HepG2 (cell line): ENCODE results near the gene GRM4. TPM values are rescaled to one million over a fixed set of nuclear protein-coding genes. Genes with fewer than 3 reads are reported as not detected.

Experiments
- DNMT3B ChIP-seq: conservative IDR thresholded peaks from 2 replicates; pipeline ENCODE4 v1.6.1; 2016; ENCODE audit warnings: missing biosample characterization, control low read depth
- HIVEP1 ChIP-seq: sonication (generic); formaldehyde crosslinking; IDR thresholded peaks from 2 replicates; pipeline ENCODE4 v1.4.0; 2020; ENCODE audit warnings: mild to moderate bottlenecking, missing genetic modification reagents
- KLF6 ChIP-seq: IDR thresholded peaks from 2 replicates; pipeline ENCODE4 v1.8.0; 2016; ENCODE audit warnings: missing biosample characterization, missing genetic modification reagents
- MAFF ChIP-seq: IDR thresholded peaks from 2 replicates; pipeline ENCODE4 v1.6.1; 2011; ENCODE audit warnings: low read depth, low read length, improper control_type of control experiment
- MXD1 ChIP-seq: sonication (generic); formaldehyde crosslinking; IDR thresholded peaks from 2 replicates; pipeline ENCODE4 v1.4.0; 2020; ENCODE audit warnings: mild to moderate bottlenecking, missing genetic modification reagents
- PAWR ChIP-seq: sonication (generic); formaldehyde crosslinking; IDR thresholded peaks from 2 replicates; pipeline ENCODE4 v1.4.0; 2020; ENCODE audit warnings: missing genetic modification reagents, mild to moderate bottlenecking, borderline replicate concordance
- RAD21 ChIP-seq: fragments of 450-650 bp; formaldehyde crosslinking; IDR thresholded peaks from 2 replicates; pipeline ENCODE4 v1.5.0; 2020; ENCODE audit warnings: mild to moderate bottlenecking
- SOX6 ChIP-seq, 2 experiments: fragments of 450-650 bp in 1 of 2; sonication (generic) in 1 of 2; formaldehyde crosslinking in 1 of 2; IDR thresholded peaks; 2 replicates each; pipeline versions ENCODE4 v1.4.0 to v1.6.1; 2017 to 2020; ENCODE audit warnings: antibody characterized with exemption in 1 of 2, mild to moderate bottlenecking in 1 of 2, missing genetic modification reagents in 1 of 2
- SRSF9 ChIP-seq: fragments of 200-400 bp; formaldehyde crosslinking; IDR thresholded peaks from 2 replicates; pipeline ENCODE4 v1.6.1; 2018; ENCODE audit warnings: borderline replicate concordance, mild to moderate bottlenecking, low read depth, low read length; ENCODE audit not compliant: insufficient read depth, poor library complexity, severe bottlenecking
- TFDP1 ChIP-seq: IDR thresholded peaks from 2 replicates; pipeline ENCODE4 v1.6.1; 2016; ENCODE audit warnings: missing compliant biosample characterization, missing genetic modification reagents, borderline replicate concordance
- U2AF1 ChIP-seq: fragments of 200-400 bp; formaldehyde crosslinking; optimal IDR thresholded peaks from 2 replicates; pipeline ENCODE3; 2017; ENCODE audit warnings: mild to moderate bottlenecking, low read depth, low read length
- ZBTB8A ChIP-seq: sonication (generic); formaldehyde crosslinking; IDR thresholded peaks from 2 replicates; pipeline ENCODE4 v1.4.0; 2020; ENCODE audit warnings: mild to moderate bottlenecking, low read depth, missing genetic modification reagents, borderline replicate concordance
- ZFY ChIP-seq: sonication (generic); formaldehyde crosslinking; IDR thresholded peaks from 2 replicates; pipeline ENCODE4 v1.4.0; 2020; ENCODE audit warnings: missing genetic modification reagents
- ZMAT3 ChIP-seq: sonication (generic); formaldehyde crosslinking; conservative IDR thresholded peaks from 2 replicates; pipeline ENCODE4 v1.7.0; 2021; ENCODE audit warnings: missing genetic modification reagents
- ZNF274 ChIP-seq: sonication (generic); formaldehyde crosslinking; IDR thresholded peaks from 2 replicates; pipeline ENCODE4 v1.5.1; 2020; ENCODE audit warnings: mild to moderate bottlenecking, missing genetic modification reagents
- ZNF343 ChIP-seq: sonication (generic); formaldehyde crosslinking; IDR thresholded peaks from 2 replicates; pipeline ENCODE4 v1.4.0; 2020; ENCODE audit warnings: mild to moderate bottlenecking, missing genetic modification reagents
- ZNF768 ChIP-seq: sonication (generic); formaldehyde crosslinking; IDR thresholded peaks from 2 replicates; pipeline ENCODE4 v1.4.0; 2020; ENCODE audit warnings: missing genetic modification reagents
- polyA plus RNA-seq, 8 experiments: library from polyadenylated mRNA; depleted of rRNA in 3 of 8; stranded (reverse) in 7 of 8; unstranded in 1 of 8; fragments of >200 nt; fragmentation: Illumina TruSeq in 4 of 8; extraction: Trizol in 4 of 8; gene quantifications; 2 replicates each; pipeline versions ENCODE4 v1.2.1 to v1.2.3, GENCODE V29; 2011 to 2016; ENCODE audit warnings: low read depth in 4 of 8, missing spikeins in 1 of 8, mixed read lengths in 1 of 8; ENCODE audit not compliant: insufficient read depth in 1 of 8
- total RNA-seq, 5 experiments: library from RNA; depleted of rRNA; stranded (reverse); fragments of >200 nt; fragmentation: Illumina TruSeq; extraction: Trizol; gene quantifications; 2 replicates each; pipeline ENCODE4 v1.2.3, GENCODE V29; 2016; ENCODE audit warnings: low read depth in 1 of 5
- TF ChIP-seq, protein P1 (sequence below): sonication (generic); formaldehyde crosslinking; IDR thresholded peaks from 2 replicates; pipeline ENCODE4 v1.4.0; 2020; ENCODE audit warnings: missing genetic modification reagents, borderline replicate concordance
- TF ChIP-seq, protein P2 (sequence below): sonication (generic); formaldehyde crosslinking; IDR thresholded peaks from 2 replicates; pipeline ENCODE4 v1.8.1; 2022; ENCODE audit warnings: mild to moderate bottlenecking, missing genetic modification reagents
- TF ChIP-seq, protein P3 (sequence below): sonication (generic); formaldehyde crosslinking; IDR thresholded peaks from 2 replicates; pipeline ENCODE4 v1.4.0; 2020; ENCODE audit warnings: missing genetic modification reagents, borderline replicate concordance
- TF ChIP-seq, protein P4 (sequence below): sonication (generic); formaldehyde crosslinking; IDR thresholded peaks from 2 replicates; pipeline ENCODE4 v1.4.0; 2020; ENCODE audit warnings: mild to moderate bottlenecking, low read depth, missing genetic modification reagents

GRM4 gene
- total and polyA plus RNA-seq, 2 of the 13 experiments (the other 11 are each of a cell fraction or from before 2014, with no cell fraction given): not detected

DNA sequence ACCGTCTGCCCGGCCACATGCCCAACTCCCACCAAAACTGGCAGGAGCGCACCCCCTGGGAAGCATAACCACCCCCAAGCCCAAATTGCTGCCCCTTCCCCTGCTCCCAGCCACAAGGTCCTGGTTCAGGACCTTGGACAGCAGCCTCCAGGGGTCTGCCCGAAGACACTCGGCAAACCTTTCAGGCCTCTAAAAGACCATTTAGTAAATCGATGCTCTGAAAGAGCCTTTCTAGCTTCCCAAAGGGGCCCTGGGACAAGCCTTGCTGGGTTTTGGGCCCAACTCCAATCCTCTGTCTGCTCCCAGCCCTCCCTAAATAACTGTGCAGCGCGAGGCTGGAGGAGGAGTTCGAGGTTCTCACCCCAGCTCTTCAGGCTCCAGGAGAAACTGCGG lies 30.5 kb downstream of the GRM4 start (continued):
- TF ChIP-seq, protein P1, sequence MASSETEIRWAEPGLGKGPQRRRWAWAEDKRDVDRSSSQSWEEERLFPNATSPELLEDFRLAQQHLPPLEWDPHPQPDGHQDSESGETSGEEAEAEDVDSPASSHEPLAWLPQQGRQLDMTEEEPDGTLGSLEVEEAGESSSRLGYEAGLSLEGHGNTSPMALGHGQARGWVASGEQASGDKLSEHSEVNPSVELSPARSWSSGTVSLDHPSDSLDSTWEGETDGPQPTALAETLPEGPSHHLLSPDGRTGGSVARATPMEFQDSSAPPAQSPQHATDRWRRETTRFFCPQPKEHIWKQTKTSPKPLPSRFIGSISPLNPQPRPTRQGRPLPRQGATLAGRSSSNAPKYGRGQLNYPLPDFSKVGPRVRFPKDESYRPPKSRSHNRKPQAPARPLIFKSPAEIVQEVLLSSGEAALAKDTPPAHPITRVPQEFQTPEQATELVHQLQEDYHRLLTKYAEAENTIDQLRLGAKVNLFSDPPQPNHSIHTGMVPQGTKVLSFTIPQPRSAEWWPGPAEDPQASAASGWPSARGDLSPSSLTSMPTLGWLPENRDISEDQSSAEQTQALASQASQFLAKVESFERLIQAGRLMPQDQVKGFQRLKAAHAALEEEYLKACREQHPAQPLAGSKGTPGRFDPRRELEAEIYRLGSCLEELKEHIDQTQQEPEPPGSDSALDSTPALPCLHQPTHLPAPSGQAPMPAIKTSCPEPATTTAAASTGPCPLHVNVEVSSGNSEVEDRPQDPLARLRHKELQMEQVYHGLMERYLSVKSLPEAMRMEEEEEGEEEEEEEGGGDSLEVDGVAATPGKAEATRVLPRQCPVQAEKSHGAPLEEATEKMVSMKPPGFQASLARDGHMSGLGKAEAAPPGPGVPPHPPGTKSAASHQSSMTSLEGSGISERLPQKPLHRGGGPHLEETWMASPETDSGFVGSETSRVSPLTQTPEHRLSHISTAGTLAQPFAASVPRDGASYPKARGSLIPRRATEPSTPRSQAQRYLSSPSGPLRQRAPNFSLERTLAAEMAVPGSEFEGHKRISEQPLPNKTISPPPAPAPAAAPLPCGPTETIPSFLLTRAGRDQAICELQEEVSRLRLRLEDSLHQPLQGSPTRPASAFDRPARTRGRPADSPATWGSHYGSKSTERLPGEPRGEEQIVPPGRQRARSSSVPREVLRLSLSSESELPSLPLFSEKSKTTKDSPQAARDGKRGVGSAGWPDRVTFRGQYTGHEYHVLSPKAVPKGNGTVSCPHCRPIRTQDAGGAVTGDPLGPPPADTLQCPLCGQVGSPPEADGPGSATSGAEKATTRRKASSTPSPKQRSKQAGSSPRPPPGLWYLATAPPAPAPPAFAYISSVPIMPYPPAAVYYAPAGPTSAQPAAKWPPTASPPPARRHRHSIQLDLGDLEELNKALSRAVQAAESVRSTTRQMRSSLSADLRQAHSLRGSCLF (CRISPR knock-in tag): peak; percentile 58; the same call in 1 of the 2 replicates
- no peak for TF ChIP-seq HIVEP1 (CRISPR knock-in tag)
- TF ChIP-seq ZNF768 (CRISPR knock-in tag): no peak
- TF ChIP-seq SOX6 (IDR thresholded peaks at IDR 0.05): no peak
- TF ChIP-seq SOX6 (CRISPR knock-in tag; IDR thresholded peaks at IDR 0.05): no peak
- no peak for TF ChIP-seq SRSF9
- TF ChIP-seq MAFF: no peak
- TF ChIP-seq, protein P2, sequence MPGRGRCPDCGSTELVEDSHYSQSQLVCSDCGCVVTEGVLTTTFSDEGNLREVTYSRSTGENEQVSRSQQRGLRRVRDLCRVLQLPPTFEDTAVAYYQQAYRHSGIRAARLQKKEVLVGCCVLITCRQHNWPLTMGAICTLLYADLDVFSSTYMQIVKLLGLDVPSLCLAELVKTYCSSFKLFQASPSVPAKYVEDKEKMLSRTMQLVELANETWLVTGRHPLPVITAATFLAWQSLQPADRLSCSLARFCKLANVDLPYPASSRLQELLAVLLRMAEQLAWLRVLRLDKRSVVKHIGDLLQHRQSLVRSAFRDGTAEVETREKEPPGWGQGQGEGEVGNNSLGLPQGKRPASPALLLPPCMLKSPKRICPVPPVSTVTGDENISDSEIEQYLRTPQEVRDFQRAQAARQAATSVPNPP (CRISPR knock-in tag): no peak
- no peak for TF ChIP-seq MXD1 (CRISPR knock-in tag)
- peak; percentile 94 for TF ChIP-seq KLF6 (CRISPR knock-in tag)
- TF ChIP-seq U2AF1: no peak
- TF ChIP-seq ZFY (CRISPR knock-in tag): no peak; the same call in 1 of the 2 replicates
- no peak for TF ChIP-seq ZBTB8A
- TF ChIP-seq, protein P3, sequence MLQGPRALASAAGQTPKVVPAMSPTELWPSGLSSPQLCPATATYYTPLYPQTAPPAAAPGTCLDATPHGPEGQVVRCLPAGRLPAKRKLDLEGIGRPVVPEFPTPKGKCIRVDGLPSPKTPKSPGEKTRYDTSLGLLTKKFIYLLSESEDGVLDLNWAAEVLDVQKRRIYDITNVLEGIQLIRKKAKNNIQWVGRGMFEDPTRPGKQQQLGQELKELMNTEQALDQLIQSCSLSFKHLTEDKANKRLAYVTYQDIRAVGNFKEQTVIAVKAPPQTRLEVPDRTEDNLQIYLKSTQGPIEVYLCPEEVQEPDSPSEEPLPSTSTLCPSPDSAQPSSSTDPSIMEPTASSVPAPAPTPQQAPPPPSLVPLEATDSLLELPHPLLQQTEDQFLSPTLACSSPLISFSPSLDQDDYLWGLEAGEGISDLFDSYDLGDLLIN (CRISPR knock-in tag): no peak; the same call in 1 of the 2 replicates
- no peak for TF ChIP-seq ZMAT3 (CRISPR knock-in tag)
- peak; percentile 30; the same call in 1 of the 2 replicates for TF ChIP-seq ZNF274 (CRISPR knock-in tag)
- TF ChIP-seq PAWR: no peak
- TF ChIP-seq ZNF343: 0 out of 2 replicates have a peak, but pooled peaks have one; percentile 33
- no peak for TF ChIP-seq TFDP1 (CRISPR knock-in tag)
- no peak for TF ChIP-seq RAD21 (CRISPR knock-in tag)
- TF ChIP-seq, protein P4, sequence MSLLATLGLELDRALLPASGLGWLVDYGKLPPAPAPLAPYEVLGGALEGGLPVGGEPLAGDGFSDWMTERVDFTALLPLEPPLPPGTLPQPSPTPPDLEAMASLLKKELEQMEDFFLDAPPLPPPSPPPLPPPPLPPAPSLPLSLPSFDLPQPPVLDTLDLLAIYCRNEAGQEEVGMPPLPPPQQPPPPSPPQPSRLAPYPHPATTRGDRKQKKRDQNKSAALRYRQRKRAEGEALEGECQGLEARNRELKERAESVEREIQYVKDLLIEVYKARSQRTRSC (CRISPR knock-in tag): no peak
- TF ChIP-seq DNMT3B (CRISPR knock-in tag): peak; percentile 83; the same call in 1 of the 2 replicates
